Activated effector memory CD4-positive, alpha-beta T cell treated with anti-CD3 and anti-CD28 coated beads, Interleukin-2, amount 50 U/mL, for 16 hours (primary cell): Measurements from ENCODE around the gene SYNC.
"Not testable (repeated sequence)": the region's sequence is repeated elsewhere in the genome, so short reads cannot be mapped to it uniquely, and the experiment has no call there.

Experiments
- DNase-seq: peaks from one replicate; pipeline ENCODE4 v3.0.0-alpha.2; 2020

The SYNC gene

DNA sequence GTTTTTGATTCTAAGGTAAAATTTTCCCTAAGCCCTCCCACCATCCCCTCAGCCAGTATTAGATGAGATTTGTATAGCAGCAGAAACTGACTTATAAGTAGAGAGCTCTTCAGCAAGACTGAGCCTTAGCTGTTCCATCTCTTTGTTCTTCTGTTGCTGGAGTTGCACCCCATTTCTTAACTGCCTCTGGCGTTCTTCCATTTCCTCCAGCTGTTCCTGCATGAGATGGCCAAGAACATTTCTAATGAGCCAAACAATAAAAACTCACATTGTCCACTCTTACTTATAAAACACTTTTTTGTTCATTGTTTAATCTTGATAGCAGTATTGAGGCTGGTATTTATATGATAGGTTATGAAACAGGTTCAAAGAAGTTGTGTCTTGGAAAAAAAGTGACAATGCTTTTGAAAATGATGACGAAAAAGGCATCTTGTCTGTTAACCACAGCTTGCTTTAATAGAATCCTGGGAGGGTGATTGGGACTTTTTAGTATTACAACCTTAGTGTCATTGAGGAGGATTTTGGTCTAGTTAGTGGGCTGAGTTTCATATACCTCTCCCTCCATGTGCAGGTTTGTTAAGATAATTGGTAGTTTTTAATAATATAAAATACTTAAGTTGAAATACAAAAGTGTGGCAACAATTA lies 18.3 kb downstream of the SYNC start:
- no peak for DNase-seq

DNA sequence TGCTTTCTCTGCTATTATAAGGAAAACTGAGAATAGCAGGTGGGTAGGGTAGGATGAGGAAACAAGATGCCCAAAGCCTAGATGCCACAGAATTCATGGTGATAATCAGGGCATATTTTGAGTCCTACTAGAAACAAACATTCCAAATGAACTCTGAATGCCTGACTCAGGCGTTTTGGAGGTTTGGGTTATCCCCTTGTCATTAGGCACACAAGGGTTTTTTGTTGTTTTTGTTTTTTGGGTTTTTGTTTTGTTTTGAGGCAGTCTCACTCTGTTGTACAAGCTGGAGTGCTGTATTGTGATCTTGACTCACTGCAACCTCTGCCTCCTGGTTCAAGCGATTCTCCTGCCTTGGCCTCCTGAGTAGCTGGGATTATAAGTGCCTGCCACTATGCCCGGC lies 19.2 kb downstream of the SYNC start:
- no peak for DNase-seq

DNA sequence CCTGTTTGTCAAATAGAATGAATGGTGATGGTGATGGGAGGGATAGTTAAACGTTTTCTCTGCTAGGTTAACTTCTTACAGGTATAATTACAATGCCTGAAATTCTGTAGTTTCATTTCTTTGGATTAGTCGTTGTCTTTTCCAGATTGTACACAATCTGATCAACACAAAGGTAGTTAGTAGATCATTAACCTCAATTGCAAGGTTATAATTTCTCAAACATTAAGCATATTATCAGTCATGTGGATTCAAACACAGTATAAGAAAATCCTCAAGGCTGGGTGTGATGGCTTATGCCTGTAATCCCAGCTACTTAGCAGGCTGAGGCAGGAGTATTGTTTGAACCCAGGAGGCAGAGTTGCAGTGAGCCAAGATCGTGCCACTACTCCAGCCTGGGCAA lies 20.6 kb downstream of the SYNC start:
- no peak for DNase-seq

DNA sequence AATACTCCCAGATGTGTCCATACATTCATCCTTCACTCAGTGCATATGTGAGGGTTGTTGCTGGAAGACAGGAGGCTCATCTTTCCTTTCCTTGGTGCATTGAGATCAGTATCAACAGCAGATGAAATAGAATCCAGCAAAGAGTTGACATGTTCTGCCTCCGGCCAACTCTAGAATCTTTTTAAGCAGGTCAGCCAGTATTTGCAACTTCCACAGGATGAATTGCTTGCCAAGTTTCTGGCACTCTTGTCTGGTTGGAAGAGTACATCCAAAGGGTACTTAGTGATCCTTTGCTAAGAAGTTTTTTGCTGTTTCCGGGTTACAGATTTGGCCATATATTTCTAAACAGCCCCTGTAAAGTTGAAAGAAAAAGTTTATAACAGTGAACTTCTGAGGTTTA lies 21.1 kb downstream of the SYNC start:
- DNase-seq, result no peak

DNA sequence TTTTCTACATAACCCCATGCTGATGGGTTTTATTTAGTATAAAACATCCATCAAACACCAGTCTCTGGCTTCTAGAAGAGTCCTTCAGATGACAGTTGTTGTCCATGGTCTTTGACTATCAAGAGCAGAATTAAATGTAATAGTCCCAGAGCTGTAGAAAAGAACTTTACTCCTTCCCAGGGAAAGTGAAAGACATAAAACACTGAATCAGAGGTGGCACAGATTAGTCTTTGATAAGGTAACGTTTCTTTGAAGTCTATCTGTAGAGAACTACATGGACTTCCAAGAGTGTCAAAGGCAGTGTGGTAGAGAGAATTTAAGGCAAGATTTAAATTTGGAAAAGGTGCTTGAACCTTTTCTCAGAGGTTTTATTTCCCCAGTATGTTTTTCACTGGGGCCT lies 21.9 kb downstream of the SYNC start:
- DNase-seq, result no peak

DNA sequence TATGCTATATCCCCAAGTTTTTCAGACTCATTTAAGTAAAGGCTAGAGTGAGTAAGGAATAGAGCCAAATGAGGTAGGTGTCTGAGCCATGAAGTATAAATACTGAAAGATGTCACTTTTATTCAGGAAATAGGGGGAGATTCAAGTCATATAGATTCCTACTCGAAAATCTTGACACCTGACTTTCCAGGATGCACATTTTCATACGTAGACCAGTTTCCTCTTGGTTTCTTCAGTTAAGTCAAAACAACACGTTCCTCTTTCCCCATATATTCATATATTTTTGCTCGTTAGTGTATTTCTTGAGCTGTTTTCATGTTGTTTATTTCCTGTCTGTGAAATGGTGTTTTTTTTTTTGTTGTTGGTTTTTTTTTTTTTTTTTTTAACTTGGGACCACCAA lies 22.6 kb downstream of the SYNC start:
- not testable (repeated sequence) for DNase-seq

DNA sequence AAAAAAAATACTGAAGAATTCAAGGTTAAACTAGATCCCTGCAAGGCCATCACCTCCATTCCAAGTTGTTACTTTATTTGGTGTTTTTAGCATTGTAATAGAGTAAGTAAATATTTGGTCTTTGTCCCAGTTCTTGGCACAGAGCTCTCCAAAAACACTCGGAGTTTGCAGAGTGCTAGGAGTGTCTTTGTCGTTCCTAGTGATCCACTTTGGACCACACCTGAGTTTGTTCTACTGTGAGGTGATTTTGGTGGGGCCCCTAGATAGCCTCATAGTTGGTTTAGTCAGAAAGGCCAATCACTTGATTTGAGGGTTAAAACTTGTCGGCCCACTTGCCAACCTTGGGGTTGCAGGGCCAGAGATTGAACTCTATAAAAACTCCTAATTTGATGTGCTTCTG lies 25.6 kb downstream of the SYNC start:
- DNase-seq, result no peak

DNA sequence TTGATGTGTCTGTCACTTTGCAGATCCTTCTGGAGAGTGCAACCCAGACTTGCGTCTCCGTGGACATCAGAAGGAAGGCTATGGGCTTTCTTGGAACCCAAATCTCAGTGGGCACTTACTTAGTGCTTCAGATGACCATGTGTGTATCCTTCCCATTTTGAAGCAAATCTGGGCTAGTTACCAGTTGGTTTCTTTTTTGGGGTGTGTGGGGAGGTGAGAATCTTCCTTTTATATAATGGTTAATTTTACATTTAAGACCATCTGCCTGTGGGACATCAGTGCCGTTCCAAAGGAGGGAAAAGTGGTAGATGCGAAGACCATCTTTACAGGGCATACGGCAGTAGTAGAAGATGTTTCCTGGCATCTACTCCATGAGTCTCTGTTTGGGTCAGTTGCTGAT lies 33.9 kb downstream of the SYNC start:
- not testable (repeated sequence) for DNase-seq

DNA sequence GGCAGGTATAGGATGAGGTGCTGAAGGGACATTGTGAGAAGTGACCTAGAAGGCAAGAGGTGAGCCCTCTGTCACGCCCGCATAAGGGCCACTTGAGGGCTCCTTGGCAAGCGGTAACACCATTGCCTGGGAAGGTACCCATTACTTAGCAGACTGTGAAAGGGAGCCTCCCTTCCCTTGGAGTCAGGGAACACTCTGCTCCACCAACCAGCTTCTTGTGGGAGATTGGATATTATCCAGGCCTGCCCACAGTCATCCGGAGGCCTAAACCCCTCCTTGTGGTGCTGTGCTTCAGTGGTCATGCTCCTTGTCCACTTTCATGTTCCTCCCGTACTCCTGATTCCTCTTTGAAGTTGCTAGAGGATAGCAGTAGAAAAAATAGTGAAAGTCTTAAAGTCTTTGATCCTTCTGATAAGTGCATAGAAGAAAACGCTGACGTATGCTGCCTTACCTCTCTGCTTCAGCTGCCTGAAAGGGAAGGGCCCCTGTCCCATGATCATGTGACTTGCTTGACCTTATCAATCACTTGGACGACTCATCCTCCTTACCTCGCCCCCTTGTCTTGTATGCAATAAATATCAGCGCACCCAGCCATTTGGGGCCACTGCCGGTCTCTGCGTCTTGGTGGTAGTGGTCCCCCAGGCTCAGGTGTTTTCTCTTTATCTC lies 35.5 kb downstream of the SYNC start:
- no peak for DNase-seq

DNA sequence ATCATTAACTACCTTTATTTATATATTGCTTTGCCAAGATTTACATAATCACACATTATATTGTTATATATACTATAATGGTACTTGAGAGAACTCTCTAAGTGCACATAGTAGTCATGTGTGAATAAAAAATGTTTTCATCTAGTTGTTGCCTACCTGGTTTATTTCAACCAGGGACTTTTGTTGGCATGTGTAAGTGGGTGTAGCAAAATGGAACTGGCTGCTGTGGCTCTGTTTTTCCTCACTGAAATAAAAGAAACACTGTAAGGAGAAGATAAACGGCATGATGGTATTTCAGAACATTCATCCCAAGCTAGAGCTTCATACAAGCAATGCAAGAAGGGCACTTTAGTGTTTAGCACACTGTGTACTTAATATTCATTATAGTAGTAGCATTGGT lies 36.7 kb downstream of the SYNC start:
- no peak for DNase-seq

DNA sequence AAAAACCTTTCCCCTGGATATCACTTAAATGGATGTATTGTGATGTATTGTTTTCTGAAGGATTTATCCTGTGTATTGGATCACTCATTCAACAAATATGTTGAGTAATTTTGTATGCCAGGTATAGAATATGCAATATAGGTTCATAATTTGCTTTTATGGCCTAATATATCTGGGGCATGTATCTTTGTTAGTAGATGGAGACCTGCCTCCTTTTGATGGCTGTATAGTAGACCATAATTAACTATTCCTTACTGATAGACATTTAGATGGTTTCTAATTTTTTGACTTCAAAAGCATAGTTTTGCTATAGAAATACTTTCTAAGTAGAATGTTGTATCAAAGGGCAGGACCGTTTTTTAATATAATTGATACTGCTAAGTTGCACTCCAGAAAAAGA lies 43.0 kb downstream of the SYNC start:
- DNase-seq, result no peak

DNA sequence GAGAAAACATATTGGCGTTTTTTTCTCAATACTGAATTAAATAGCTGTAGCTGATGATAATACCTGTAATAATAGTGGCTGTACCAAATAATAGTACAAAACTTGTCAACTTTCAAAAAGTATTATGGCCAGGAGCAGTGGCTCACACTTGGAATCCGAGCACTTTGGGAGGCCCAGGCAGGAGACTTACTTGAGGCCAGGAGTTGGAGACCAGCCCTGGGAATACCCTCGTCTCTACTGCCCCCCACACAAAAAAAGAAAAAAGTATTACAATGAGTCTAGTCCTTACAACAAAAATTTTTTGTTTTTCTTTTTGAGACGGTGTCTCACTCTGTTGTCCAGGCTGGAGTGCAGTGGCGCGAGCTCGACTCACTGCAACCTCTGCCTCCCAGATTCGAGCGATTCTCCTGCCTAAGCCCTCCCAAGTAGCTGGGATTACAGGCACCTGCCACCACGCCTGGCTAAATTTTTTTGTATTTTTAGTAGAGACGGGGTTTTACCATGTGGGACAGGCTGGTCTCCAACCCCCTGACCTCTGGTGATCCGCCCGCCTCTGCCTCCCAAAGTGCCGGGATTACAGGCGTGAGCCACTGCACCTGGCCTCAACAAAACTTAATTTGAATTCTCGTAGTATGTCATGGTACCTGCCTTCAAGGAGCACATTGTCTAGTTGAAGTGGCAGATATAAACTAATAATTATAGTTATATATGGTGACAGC lies 50.2 kb downstream of the SYNC start:
- DNase-seq, result no peak

DNA sequence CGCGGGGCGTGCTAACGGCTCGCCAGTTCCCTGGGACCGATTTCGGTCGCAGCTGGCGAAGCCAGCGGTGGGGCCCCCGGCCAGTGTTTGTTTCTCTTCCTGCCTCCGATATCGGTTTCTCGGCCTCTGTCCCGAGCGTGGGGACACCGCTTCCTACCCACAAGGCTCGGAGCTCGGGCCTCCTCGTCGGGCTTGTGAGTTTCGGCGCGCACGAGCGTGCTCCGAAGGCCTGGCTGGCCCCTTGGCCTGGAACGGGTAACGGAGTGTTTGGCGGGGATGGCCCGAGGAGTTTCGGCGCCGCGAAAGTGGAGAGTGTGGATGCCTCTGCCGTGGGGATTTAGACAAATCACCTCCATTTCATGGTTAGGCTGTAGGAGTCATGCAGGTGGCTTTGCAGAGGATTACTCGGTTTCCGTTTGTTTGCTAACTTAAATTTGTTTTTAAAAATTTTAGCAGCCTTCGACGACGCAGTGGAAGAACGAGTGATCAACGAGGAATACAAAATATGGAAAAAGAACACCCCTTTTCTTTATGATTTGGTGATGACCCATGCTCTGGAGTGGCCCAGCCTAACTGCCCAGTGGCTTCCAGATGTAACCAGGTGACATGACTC lies 51.0 kb downstream of the SYNC start:
- no peak for DNase-seq

DNA sequence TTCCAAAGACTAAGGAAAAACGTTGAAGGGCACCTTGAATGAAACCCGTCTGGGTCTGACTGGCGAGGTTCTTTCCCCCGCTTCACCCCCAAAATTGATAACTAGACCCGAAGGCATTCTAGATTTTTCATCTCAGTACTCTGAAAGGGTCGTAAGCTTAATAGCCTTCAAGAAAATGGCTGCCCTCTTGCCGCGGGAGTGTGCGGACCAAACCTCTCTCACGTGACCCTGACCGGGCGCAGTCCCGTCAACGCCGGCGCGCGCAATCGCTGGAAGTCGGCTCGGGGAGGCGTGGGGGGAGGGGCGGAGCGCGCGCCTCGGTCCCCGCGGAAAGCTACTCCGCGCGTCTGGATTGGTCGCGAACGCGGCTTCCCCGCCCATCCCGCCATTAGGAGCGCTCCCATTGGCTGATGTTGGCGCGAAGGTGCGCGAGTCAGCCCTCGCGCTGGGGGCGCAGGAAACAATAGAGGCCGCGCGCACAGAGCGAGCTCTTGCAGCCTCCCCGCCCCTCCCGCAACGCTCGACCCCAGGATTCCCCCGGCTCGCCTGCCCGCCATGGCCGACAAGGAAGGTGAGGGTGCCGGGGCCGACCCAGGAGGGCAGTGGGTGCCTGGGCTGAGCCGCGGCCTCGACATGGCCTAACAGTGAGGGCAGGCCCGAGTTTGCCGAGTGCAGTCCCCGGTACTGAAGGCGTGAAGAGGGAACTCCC lies 51.7 kb downstream of the SYNC start, which contains the start of gene RBBP4:
Gene RBBP4, plus strand, starts transcription at position 457 of the 709 bp plus-strand sequence. Its CDS starts 99 bp downstream, at position 556.
- peak; percentile 100 for DNase-seq

DNA sequence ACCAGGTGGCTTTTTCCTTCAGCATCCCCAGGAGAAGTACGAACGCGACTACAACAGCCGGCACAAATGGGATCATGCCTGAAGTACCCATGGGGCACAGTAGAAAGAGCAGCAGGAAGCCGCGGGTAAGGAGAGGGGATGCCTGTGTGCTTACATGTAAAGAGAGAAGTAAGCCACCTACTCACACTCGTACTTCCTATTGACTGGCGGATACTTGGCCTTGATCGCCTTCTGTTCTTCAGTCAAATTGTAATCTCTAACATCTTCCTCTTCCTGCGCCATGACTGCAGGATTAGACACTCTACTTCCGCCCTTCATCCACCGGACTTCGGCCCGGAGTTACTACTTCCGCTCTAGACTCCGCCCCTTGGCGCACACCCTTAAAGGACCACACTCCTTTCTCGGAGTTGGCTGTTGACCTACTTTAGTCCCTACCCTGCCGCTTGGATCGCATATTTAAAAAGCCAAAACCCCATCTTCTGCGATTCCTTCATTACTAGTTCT lies 52.3 kb downstream of the SYNC start, which contains the start of gene ZBTB8OS:
Gene ZBTB8OS, minus strand, starts transcription at position 303 of the 504 bp plus-strand sequence. Its CDS starts 21 bp downstream, at position 282.
- DNase-seq, result peak; percentile 95

DNA sequence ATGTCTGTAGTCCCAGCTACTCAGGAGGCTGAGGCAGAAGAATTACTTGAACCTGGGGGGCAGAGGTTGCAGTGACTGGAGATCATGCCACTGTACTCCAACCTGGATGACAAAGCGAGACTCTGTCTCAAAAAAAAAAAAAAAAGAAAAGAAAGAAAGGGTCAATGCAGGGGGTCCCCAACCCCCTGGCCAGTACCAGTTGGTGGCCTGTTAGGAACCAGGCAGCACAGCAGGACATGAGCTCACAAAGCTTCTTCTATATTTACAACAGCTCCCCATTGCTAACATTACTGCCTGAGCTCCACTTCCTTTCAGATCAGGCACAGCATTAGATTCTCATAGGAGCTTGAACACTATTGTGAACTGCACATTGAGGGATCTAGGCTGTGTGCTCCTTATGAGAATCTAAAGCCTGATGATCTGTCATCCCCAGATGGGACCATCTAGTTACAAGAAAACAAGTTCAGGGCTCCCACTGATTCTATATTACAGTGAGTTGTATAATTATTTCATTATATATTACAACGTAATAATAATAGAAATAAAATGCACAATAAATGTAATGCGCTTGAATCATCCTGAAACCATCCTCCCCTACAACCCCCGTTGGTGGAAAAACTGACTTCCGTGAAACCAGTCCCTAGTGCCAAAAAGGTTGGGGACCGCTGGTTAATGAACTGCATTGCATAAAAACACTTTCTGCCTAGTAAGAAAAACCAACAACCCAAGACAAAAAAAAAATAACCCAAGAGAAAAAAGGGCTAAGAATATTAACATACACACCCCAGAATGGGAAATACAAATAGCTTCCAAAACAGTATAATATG lies 55.0 kb downstream of the SYNC start:
- peak; percentile 72 for DNase-seq

DNA sequence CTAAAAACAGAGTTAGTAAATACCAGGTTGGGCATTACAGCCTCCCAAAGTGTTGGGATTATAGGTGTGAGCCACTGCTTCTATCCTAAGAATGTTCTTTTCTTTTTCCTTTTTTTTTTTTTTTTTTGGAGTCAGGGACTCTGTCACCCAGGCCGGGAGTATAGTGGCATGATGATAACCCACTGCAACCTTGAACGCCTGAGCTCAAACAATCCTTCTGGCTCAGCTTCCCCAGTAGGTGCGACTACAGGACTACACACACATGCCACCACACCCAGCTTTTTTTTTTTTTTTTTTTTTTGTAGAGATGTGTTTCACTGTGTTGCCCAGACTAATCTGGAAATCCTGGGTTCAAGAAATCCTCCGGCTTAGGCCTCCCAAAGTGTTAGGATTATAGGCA lies 58.1 kb downstream of the SYNC start:
- DNase-seq, result no peak

DNA sequence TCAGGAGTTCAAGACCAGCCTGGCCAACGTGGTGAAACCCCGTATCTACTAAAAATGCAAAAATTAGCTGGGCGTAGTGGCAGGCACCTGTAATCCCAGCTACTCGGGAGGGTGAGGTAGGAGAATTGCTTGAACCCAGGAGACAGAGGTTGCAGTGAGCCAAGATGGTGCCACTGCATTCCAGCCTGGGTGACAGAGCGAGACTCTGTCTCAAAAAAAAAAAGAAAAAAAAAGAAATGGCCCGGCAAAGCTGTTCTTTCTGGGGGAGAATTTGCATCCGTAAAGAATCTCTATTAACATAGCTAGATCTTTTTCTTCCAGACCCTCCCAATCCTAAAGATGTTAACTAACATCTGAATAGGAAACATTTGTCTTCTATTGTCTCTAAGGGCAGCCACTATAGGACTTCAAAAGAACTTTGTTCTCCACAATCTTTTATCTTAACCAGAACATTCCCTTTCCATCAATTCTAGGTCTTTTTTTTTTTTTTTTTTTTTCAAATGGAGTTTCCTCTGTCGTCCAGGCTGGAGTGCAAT lies 60.2 kb downstream of the SYNC start:
- DNase-seq, result not testable (repeated sequence)

DNA sequence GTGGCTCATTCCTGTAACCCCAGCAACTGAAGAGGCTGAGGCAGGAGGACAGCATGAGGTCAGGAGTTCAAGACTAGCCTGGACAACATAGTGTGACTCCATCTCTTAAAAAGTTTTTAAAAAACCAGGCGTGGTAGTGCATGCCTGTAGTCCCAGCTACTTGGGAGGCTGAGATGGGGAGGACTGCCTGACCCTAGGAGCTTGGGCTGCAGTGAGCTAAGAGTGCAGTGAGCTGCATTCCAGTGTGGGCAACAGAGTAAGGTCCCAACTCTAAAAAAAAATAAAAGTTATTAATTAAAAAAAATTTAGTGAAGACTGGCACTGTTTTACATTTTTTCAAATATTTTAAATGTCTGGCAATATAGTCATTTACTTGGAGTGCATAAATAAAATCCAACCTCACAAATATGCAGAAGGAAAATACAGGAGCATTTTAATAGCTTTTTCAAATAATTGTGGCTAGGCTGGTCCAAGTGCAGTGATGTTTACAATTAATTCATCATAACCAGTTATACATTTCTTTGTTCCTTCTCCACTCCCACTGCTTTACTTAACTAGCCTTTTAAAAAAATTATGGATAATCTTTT lies 63.0 kb downstream of the SYNC start:
- no peak for DNase-seq

DNA sequence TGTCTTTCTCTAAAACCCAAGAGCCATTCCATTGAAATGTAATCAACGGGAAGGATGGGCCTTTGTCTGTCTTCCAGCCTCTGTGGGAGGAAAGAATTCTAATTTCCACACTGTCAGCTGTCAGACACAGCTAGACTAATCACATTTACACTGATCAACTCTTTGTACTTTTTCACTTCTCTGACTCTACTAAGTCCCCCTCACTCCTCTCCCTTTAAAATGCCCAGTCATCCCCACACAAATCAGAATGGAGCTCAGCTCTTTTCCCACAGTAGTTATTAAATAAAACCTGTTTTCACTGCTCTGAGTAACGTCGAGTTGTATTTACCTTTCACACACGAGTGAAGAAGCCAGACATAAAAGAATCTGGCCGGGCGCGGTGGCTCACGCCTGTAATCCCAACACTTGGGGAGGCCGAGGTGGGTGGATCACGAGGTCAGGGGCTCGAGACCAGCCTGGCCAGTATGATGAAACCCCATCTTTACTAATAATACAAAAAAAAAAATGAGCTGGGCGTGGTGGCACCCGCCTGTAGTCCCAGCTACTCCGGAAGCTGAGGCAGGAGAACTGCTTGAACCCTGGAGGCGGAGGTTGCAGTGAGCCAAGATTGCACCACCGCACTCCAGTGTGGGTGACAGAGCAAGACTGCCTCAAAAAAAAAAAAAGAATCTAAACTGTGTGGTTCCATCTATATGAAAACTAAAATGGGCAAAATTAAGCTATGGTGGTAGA lies 65.5 kb downstream of the SYNC start:
- DNase-seq, result no peak
